H7 (cell line): ENCODE data around the gene RPTOR. TPM values are rescaled to one million over a fixed set of nuclear protein-coding genes. Genes with fewer than 3 reads are reported as not detected.

Source experiments
- DNase-seq: peaks from one replicate; pipeline ENCODE4 v3.0.0; 2012
- H3K27me3 ChIP-seq: 2 replicates; pipeline ENCODE4 v1.6.0; 2011; ENCODE audit warnings: mild to moderate bottlenecking, low read length; ENCODE audit not compliant: control insufficient read depth, insufficient read depth
- H3K36me3 ChIP-seq: replicated peaks from 2 replicates; pipeline ENCODE4 v1.5.1; 2011; ENCODE audit warnings: low read length; ENCODE audit not compliant: control insufficient read depth, insufficient read depth
- H3K4me3 ChIP-seq: 2 replicates; pipeline ENCODE4 v1.5.1; 2011; ENCODE audit warnings: low read depth, mild to moderate bottlenecking, control low read depth, low read length, moderate library complexity; ENCODE audit not compliant: insufficient read depth
- total RNA-seq: library from RNA; depleted of rRNA; stranded (reverse); fragments of >200 nt; shearing (Covaris generic); gene quantifications from 2 replicates; pipeline ENCODE4 v1.2.3, GENCODE V29; 2014

The RPTOR gene
- total RNA-seq, 1 experiment from 2014 or later, result 20.9 TPM

DNA sequence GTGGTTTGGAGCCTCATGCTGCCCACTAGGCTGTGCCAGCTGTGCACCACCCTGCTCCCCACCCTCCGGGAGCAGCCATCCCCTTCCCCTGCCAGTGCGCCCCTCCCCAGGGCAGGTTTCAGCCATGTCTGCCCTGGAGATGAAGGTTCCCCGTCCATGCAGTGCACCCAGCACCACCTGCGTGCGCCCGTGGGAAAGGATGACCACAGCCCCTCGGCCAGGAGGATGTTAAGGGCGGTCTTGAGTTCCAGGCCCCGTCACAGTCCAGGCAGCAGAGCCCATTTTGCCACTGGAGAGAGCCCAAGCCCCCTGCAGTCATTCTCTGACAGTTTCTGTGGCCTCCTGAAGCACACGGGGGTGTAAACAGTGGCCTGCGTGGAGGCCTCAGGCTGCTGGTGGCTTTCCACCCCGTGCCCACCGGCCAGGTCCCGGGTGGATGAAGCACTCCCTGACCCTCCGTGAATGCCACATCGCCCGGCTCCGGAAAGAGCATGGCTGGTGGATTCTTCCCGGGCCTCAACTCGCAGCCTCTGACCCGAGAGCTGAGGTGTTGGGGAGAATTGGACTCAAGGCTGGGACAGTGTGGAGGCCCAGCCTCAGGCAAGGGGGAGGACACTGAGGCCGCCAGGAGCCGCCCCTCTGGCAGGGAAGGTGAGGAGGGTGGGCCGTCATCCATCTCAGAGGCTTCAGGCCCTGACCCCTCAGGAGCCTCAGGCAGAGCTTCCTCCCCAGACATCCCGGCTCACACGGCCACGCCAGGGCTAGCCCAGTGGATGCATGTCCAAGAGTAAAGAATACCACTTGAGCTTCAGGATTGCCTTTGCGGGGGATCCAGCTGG is 377.3 kb downstream of the RPTOR start:
- Histone ChIP-seq H3K27me3 (no peaks in the 10 kb centered on the region), H3K36me3 (no peaks in the 10 kb centered on the region; the same call in none of the 2 replicates), H3K4me3 (no peak overlapping the region)
- no peak for DNase-seq

- H3K27me3 ChIP-seq, result no peaks in the 10 kb centered on the region
- DNase-seq, result no peak
- H3K4me3 ChIP-seq, result no peak overlapping the region
- no peaks in the 10 kb centered on the region; the same call in none of the 2 replicates for H3K36me3 ChIP-seq
Observed at GRCh38 chr17:80922580-80923160, 378.0 kb downstream of the RPTOR start.

DNA sequence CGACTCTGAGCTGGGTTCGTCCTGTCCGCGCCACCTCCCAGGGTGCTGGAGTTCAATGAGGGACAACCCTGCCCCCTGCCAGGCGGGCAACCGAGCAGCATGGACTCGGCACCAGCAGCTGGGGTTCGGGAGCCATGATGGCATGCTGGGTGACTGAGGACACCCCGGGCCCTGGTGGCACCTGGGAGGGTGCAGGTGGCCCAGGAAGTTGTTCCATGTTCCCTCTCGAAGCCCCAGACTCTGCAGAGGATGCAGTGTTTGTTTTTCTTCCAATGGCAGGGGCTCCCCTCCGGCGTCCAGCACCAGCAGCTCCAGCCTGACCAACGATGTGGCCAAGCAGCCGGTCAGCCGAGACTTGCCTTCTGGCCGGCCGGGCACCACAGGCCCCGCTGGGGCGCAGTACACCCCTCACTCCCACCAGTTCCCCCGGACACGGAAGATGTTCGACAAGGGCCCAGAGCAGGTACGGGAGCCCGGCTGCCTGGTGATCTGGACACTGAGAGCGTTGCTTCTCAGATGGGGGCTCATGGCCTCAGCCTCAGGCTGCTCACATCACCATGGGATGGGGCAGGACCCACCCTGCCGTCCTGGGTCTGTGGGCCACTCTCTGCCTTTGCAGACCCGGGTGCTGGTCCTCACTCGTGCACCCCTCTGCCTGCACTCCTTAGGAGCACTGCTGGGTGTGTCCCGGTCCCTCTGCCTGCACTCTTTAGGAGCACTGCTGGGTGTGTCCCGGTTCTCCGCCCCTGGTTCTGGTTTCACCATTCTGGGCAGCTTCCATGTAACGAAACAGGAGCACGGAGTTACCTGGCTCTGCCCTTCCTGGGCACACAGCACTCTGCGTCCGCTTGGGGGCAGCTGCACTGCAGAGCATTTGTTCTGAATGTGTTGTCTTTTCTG is 378.8 kb downstream of the RPTOR start:
- Histone ChIP-seq H3K4me3 (no peak overlapping the region), H3K36me3 (no peaks in the 10 kb centered on the region; the same call in none of the 2 replicates), H3K27me3 (no peaks in the 10 kb centered on the region)
- no peak for DNase-seq

GRCh38 chr17:80924111-80924806 is 379.6 kb downstream of the RPTOR start:
- H3K36me3 ChIP-seq, result no peaks in the 10 kb centered on the region; the same call in none of the 2 replicates
- H3K27me3 ChIP-seq, result no peaks in the 10 kb centered on the region
- DNase-seq, result no peak
- H3K4me3 ChIP-seq, result no peak overlapping the region

DNA sequence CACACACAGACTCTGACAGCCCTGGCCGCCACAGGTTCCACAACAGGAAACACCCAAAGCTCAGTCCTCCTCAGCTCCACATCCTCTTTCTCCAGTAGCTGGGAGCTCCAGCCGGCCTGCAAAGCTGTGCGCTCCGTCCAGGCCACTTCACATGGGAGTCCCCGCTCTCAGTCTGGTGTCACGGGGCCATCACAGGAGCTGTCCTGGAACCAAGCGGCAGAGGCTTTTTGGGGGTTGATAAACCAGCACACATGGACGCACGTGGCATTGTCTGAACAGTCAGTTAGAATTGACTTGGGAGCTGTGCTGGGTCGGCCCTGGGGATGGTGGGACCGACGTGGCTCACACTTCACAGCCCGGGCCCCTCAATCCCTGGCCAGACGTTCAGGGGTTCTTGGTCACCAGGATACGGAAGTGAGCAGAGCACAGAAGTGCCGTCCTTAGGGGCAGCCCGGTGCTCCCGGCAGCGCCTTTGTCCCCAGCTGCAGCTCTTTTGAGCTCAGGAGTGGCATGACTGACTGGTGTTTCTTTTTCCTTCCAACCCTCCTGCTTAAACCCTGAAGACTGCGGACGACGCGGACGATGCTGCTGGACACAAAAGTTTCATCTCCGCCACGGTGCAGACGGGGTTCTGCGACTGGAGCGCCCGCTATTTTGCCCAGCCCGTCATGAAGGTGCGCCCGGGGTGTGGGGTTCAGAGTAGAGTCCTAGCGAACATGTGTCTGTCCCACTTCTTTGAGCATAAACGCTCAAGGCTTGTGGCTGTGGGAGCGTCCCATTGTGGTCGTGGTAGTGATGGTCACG is 380.4 kb downstream of the RPTOR start:
- H3K4me3 ChIP-seq, result no peak overlapping the region
- no peak for DNase-seq
- no peaks in the 10 kb centered on the region for H3K27me3 ChIP-seq
- no peaks in the 10 kb centered on the region; the same call in none of the 2 replicates for H3K36me3 ChIP-seq

- Histone ChIP-seq H3K27me3 (no peaks in the 10 kb centered on the region), H3K36me3 (no peaks in the 10 kb centered on the region; the same call in none of the 2 replicates), H3K4me3 (no peak overlapping the region)
- no peak for DNase-seq
Observed at GRCh38 chr17:80925688-80926335, 381.2 kb downstream of the RPTOR start.

DNA sequence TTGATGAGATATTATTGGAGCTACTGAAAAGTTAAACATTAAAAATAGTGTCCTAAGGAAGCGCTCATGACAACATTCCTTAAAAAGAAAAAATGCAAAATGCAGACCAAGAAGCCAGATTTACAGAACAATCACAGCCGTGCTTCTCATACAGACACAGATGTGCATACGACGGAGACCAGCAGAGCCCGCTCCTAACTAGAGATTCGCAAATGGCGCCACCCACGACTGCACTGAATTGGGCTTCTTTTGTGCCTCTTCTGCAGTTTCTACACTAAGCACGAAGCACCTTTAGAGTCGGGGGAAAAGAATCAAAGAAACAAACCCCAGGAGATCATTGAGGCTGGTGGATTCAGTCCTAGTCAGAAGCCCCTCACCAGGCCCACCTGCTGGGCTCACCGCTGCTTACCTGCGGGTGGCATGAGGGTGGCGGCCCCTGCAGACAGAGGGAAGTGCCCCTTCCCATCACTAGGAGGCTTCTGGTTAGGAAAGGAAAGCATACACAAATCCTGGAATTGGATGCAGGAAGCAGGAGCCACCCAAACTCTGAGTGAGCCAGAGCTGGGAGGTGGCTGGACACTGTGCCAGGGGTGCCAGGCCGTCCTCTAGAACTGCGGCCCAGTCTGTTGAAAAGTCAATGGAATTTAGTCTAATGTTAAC is 382.1 kb downstream of the RPTOR start:
- no peaks in the 10 kb centered on the region; the same call in none of the 2 replicates for H3K36me3 ChIP-seq
- no peaks in the 10 kb centered on the region for H3K27me3 ChIP-seq
- no peak overlapping the region for H3K4me3 ChIP-seq
- DNase-seq, result no peak

DNA sequence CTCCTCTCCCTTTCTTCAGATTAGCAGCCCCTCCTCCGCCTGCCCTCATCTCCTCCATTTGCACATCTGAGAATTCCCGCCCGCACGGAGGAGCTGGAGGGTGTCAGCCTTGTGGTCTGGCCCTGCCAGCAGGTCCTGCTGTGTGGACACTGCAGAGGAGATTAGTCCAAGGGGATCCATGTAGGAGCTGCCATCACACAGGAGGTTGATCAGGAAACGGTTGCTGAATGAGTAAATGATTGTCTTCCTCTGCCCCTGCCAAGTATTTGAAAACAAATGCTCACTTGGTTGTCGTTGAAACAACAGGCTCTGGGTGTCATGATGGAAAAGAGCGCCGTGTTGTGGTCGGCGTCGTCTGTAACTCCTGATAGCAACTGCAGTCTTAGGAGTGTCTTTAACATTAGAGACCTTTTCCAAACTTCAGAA is 383.2 kb downstream of the RPTOR start:
- peak; percentile 78 for DNase-seq
- no peaks in the 10 kb centered on the region; the same call in none of the 2 replicates for H3K36me3 ChIP-seq
- H3K27me3 ChIP-seq, result no peaks in the 10 kb centered on the region
- no peak overlapping the region for H3K4me3 ChIP-seq

GRCh38 chr17:80929449-80929848 is 384.8 kb downstream of the RPTOR start:
- H3K4me3 ChIP-seq, result no peak overlapping the region
- H3K27me3 ChIP-seq, result no peaks in the 10 kb centered on the region
- DNase-seq, result no peak
- no peaks in the 10 kb centered on the region; the same call in none of the 2 replicates for H3K36me3 ChIP-seq

DNA sequence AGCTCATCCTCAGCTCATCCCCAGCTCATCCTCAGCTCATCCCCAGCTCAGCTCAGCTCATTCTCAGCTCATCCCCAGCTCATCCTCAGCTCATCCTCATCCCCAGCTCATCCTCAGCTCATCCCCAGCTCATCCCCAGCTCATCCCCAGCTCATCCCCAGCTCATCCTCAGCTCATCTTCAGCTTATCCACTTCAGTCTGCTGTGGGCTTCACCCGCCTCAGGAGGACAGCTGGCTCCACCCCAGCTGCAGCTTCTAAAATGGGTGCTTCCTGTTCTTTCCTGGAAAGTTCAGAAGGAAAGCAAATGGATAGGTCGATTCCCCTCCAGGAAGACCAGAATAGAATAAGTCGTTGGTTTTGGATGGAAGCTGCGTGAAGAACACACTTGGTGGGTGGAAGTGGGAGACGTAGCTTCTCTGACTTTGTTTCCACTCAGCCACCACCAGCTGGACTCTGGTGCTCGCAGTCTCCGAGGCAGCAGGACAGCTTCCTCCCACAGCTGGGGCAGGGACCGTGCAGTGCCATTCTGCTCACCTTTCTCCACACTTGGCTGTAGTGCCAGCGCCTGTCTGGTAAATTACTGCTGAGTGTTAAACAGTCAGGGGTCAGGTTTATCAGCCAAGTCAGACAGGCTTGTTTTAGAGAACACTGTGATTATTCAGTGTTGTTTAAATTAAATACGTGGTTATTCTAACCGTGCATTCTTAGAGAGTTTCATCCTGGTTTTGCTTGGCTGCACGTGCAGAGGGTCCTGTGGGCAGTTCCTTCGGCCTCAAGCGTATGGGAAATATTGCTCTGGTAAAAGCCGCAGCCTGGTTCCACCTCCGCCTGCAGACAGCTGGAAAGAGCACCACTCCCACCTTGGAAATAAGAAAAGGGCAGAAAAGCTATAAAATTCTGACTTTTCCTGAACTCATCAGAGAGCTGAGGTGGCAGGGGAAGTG is 386.0 kb downstream of the RPTOR start:
- no peak for DNase-seq
- Histone ChIP-seq H3K27me3 (no peaks in the 10 kb centered on the region), H3K36me3 (no peaks in the 10 kb centered on the region; the same call in none of the 2 replicates), H3K4me3 (no peak overlapping the region)

- Histone ChIP-seq H3K27me3 (no peaks in the 10 kb centered on the region), H3K4me3 (no peak overlapping the region), H3K36me3 (no peaks in the 10 kb centered on the region; the same call in 1 of the 2 replicates)
- peak; percentile 88 for DNase-seq
Observed at GRCh38 chr17:80931421-80932265, 387.0 kb downstream of the RPTOR start.
